CD14-positive monocyte (primary cell): ENCODE results near the gene GRID1. TPM values are rescaled to one million over a fixed set of nuclear protein-coding genes. Genes with fewer than 3 reads are reported as not detected.

Source experiments
- DNase-seq, 3 donors: peaks; one replicate each; pipeline ENCODE4 v3.0.0-alpha.2; 2011 to 2022
- H2AFZ ChIP-seq: 2 replicates; pipeline ENCODE4 v1.6.0; 2012; ENCODE audit warnings: mild to moderate bottlenecking, low read depth, low read length, inconsistent platforms; ENCODE audit not compliant: insufficient read depth, poor library complexity, severe bottlenecking
- H3K27ac ChIP-seq, 2 donors: 1 replicate in 1 of 2; 2 replicates in 1 of 2; pipeline ENCODE4 v1.5.1; 2012 to 2013; ENCODE audit warnings: low read length in 2 of 2, control low read depth in 1 of 2, inconsistent platforms in 1 of 2, low read depth in 1 of 2, mild to moderate bottlenecking in 1 of 2
- H3K27me3 ChIP-seq, 2 donors: one replicate each; pipeline versions ENCODE4 v1.6.0 to v1.6.1; 2011 to 2013; ENCODE audit warnings: low read length in 2 of 2; ENCODE audit not compliant: control insufficient read depth in 2 of 2, insufficient read depth in 2 of 2
- H3K36me3 ChIP-seq, 2 donors: replicated peaks in 1 of 2; 1 replicate in 1 of 2; 2 replicates in 1 of 2; pipeline versions ENCODE4 v1.5.1 to v1.6.1; 2012 to 2013; ENCODE audit warnings: low read length in 2 of 2, control low read depth in 1 of 2, inconsistent platforms in 1 of 2, mild to moderate bottlenecking in 1 of 2; ENCODE audit not compliant: insufficient read depth in 2 of 2, control insufficient read depth in 1 of 2
- H3K4me1 ChIP-seq, 2 donors: 1 replicate in 1 of 2; 2 replicates in 1 of 2; pipeline versions ENCODE4 v1.5.1 to v1.6.1; 2012 to 2013; ENCODE audit warnings: low read length in 2 of 2, control low read depth in 1 of 2, inconsistent platforms in 1 of 2, mild to moderate bottlenecking in 1 of 2, moderate library complexity in 1 of 2; ENCODE audit not compliant: insufficient read depth in 2 of 2, control insufficient read depth in 1 of 2
- H3K4me2 ChIP-seq: replicated peaks from 2 replicates; pipeline ENCODE3; 2012; ENCODE audit warnings: low read length, moderate library complexity, mild to moderate bottlenecking; ENCODE audit not compliant: poor library complexity, severe bottlenecking; ENCODE audit errors: extremely low read depth
- H3K4me3 ChIP-seq, 3 experiments: fragments of 200-600 bp in 1 of 3; sonication (generic) in 1 of 3; replicated peaks in 1 of 3; 1 replicate in 2 of 3; 2 replicates in 1 of 3; pipeline ENCODE4 v1.5.1; 2011 to 2013; ENCODE audit warnings: low read length in 3 of 3, mild to moderate bottlenecking in 3 of 3, control low read depth in 2 of 3, low read depth in 2 of 3, inconsistent platforms in 1 of 3, moderate library complexity in 1 of 3
- H3K79me2 ChIP-seq: 2 replicates; pipeline ENCODE4 v1.6.0; 2012; ENCODE audit warnings: mild to moderate bottlenecking, control low read depth, inconsistent platforms, low read length, moderate library complexity; ENCODE audit not compliant: insufficient read depth
- H3K9ac ChIP-seq: 2 replicates; pipeline ENCODE4 v1.6.0; 2017; ENCODE audit warnings: low read length, mild to moderate bottlenecking; ENCODE audit not compliant: insufficient read depth, poor library complexity, severe bottlenecking
- H3K9me3 ChIP-seq, 2 donors: replicated peaks in 1 of 2; 1 replicate in 1 of 2; 2 replicates in 1 of 2; pipeline versions ENCODE4 v1.5.1 to v1.6.1; 2012 to 2013; ENCODE audit warnings: low read length in 2 of 2, control low read depth in 1 of 2; ENCODE audit not compliant: control insufficient read depth in 1 of 2, insufficient read depth in 1 of 2
- H4K20me1 ChIP-seq: 2 replicates; pipeline ENCODE4 v1.6.0; 2012; ENCODE audit warnings: mild to moderate bottlenecking, low read length, control low read depth, moderate library complexity; ENCODE audit not compliant: insufficient read depth
- H3K27ac Mint-ChIP-seq, 7 donors: one replicate each; pipeline ENCODE4 v1.8.0; 2020; ENCODE audit warnings: mild to moderate bottlenecking in 7 of 7, mixed read lengths in 7 of 7, moderate library complexity in 6 of 7, inconsistent platforms in 2 of 7
- H3K27me3 Mint-ChIP-seq, 3 donors: one replicate each; pipeline ENCODE4 v1.8.0; 2021 to 2022; ENCODE audit warnings: low read depth in 3 of 3, mild to moderate bottlenecking in 3 of 3, mixed read lengths in 3 of 3, moderate library complexity in 3 of 3, inconsistent platforms in 1 of 3
- H3K36me3 Mint-ChIP-seq, 2 donors: one replicate each; pipeline ENCODE4 v1.8.0; 2020; ENCODE audit warnings: mixed read lengths in 2 of 2, inconsistent platforms in 1 of 2, mild to moderate bottlenecking in 1 of 2
- H3K4me1 Mint-ChIP-seq: one replicate; pipeline ENCODE4 v1.8.0; 2020; ENCODE audit warnings: mild to moderate bottlenecking, mixed read lengths
- H3K4me3 Mint-ChIP-seq, 2 donors: one replicate each; pipeline ENCODE4 v1.8.0; 2020; ENCODE audit warnings: mild to moderate bottlenecking in 2 of 2, mixed read lengths in 2 of 2, moderate library complexity in 1 of 2
- H3K9me3 Mint-ChIP-seq, 7 donors: one replicate each; pipeline ENCODE4 v1.8.0; 2020 to 2022; ENCODE audit warnings: mixed read lengths in 7 of 7, mild to moderate bottlenecking in 6 of 7, moderate library complexity in 6 of 7, inconsistent platforms in 2 of 7
- WGBS: methylation state at CpG from one replicate; pipeline ENCODE4 v1.1.5; 2013; ENCODE audit warnings: missing lambda C conversion rate; ENCODE audit not compliant: insufficient coverage; 5-methylcytosine and 5-hydroxymethylcytosine counted together
- intact Hi-C, 2 donors: fragments of 100-400 bp; cut with micrococcal nuclease; formaldehyde crosslinking; loops; one replicate each; pipeline versions ENCODE4 v1.15.0 to v1.15.1; 2023
- polyA plus RNA-seq, 3 donors: library from polyadenylated mRNA; depleted of rRNA in 1 of 3; unstranded in 2 of 3; stranded (reverse) in 1 of 3; fragments of 300-500 nt in 2 of 3; fragments of >200 nt in 1 of 3; fragmentation: Illumina TruSeq in 2 of 3; gene quantifications; 1 replicate in 2 of 3; 2 replicates in 1 of 3; pipeline ENCODE4 v1.2.3, GENCODE V29; 2012 to 2021
- TF ChIP-seq, protein P1 (sequence below): fragments of 200-600 bp; IDR thresholded peaks from one replicate; pipeline ENCODE4 v1.8.0; 2022; ENCODE audit warnings: antibody characterized with exemption, mild to moderate bottlenecking

Gene GRID1
- polyA plus RNA-seq, 3 donors: not detected

GRCh38 chr10:86103391-86104101, 263.0 kb downstream of the GRID1 start:
- no peak overlapping the region for H3K4me3 ChIP-seq
- TF ChIP-seq, protein P1, sequence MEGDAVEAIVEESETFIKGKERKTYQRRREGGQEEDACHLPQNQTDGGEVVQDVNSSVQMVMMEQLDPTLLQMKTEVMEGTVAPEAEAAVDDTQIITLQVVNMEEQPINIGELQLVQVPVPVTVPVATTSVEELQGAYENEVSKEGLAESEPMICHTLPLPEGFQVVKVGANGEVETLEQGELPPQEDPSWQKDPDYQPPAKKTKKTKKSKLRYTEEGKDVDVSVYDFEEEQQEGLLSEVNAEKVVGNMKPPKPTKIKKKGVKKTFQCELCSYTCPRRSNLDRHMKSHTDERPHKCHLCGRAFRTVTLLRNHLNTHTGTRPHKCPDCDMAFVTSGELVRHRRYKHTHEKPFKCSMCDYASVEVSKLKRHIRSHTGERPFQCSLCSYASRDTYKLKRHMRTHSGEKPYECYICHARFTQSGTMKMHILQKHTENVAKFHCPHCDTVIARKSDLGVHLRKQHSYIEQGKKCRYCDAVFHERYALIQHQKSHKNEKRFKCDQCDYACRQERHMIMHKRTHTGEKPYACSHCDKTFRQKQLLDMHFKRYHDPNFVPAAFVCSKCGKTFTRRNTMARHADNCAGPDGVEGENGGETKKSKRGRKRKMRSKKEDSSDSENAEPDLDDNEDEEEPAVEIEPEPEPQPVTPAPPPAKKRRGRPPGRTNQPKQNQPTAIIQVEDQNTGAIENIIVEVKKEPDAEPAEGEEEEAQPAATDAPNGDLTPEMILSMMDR: no peak
- H3K27ac Mint-ChIP-seq: no peak overlapping the region
- 100% methylated on average over 4 of the region's 8 CpGs for WGBS
- no peaks in the 10 kb centered on the region for H3K9me3 Mint-ChIP-seq
- H3K27me3 Mint-ChIP-seq: peaks cover 2 to 4% (median 4%) of the 10 kb centered on the region in 3 donors
- no peaks in the 10 kb centered on the region for H3K27me3 ChIP-seq
- H2AFZ ChIP-seq: no peak overlapping the region
- H3K36me3 ChIP-seq: no peaks in the 10 kb centered on the region
- H3K4me2 ChIP-seq: no peak overlapping the region
- H3K4me1 ChIP-seq: no peaks in the 10 kb centered on the region
- intact Hi-C loops: loop anchor here (5.0 kb wide), 1 partner anchor 274 kb away; no protein-coding TSS in a partner anchor
- no peaks in the 10 kb centered on the region for H3K4me1 Mint-ChIP-seq
- H3K4me3 Mint-ChIP-seq: no peak overlapping the region
- H3K79me2 ChIP-seq: no peaks in the 10 kb centered on the region
- H3K36me3 Mint-ChIP-seq: no peaks in the 10 kb centered on the region
- no peak overlapping the region for H3K27ac ChIP-seq
- no peak overlapping the region for H3K9ac ChIP-seq
- no peaks in the 10 kb centered on the region for H3K9me3 ChIP-seq
- DNase-seq: no peak
- H4K20me1 ChIP-seq: no peaks in the 10 kb centered on the region

DNA sequence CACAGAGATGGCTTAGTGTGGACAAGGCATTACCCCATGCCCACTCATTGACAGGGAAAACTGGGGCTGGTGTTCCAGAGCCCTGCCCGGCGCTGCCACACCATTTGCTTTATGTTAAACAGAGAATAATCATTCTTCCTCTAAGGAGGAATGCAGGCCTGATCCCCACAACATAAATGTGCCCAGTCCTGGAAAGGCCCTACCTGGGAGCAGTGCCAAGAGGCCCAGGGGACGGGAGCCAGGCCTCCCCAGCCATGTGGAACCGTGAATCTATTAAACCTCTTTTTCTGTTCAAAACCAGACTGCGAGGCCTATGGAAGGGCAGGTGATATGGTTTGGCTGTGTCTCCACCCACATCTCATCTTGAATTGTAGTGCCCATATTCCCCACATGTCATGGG, 264.1 kb downstream of the GRID1 start:
- no peak overlapping the region for H3K4me3 ChIP-seq

More for the DNA sequence above, 264.1 kb downstream of the GRID1 start:
- no peaks in the 10 kb centered on the region for H3K9me3 Mint-ChIP-seq
- H3K79me2 ChIP-seq: no peaks in the 10 kb centered on the region
- no peak overlapping the region for H3K27ac Mint-ChIP-seq
- H3K36me3 Mint-ChIP-seq: no peaks in the 10 kb centered on the region
- H3K27me3 Mint-ChIP-seq: peaks cover 2 to 3% (median 3%) of the 10 kb centered on the region in 3 donors
- DNase-seq: no peak
- H2AFZ ChIP-seq: no peak overlapping the region
- no peak overlapping the region for H3K9ac ChIP-seq
- no peaks in the 10 kb centered on the region for H3K36me3 ChIP-seq
- no peak overlapping the region for H3K4me2 ChIP-seq
- H3K4me1 Mint-ChIP-seq: no peaks in the 10 kb centered on the region
- WGBS: no CpG with 5 or more reads among the region's 5 CpGs
- no peaks in the 10 kb centered on the region for H4K20me1 ChIP-seq
- no peaks in the 10 kb centered on the region for H3K4me1 ChIP-seq
- no peaks in the 10 kb centered on the region for H3K9me3 ChIP-seq
- intact Hi-C loops: loop anchor here (5.0 kb wide), 1 partner anchor 275 kb away; no protein-coding TSS in a partner anchor
- TF ChIP-seq, protein P1: no peak
- H3K27me3 ChIP-seq: no peaks in the 10 kb centered on the region
- no peak overlapping the region for H3K4me3 Mint-ChIP-seq
- no peak overlapping the region for H3K27ac ChIP-seq
